ENCODE results near the gene DHX29. TPM values are rescaled to one million over a fixed set of nuclear protein-coding genes. Genes with fewer than 3 reads are reported as not detected.

The DHX29 gene
- polyA plus RNA-seq, 3 donors = 42.0 to 48.9 (median 48.6) TPM

GRCh38 chr5:55234121-55234700 is 73.3 kb downstream of the DHX29 start:
- no peak for DNase-seq (ENCODE audit: low read depth in 3 of 3, low spot score in 2 of 3)

DNA sequence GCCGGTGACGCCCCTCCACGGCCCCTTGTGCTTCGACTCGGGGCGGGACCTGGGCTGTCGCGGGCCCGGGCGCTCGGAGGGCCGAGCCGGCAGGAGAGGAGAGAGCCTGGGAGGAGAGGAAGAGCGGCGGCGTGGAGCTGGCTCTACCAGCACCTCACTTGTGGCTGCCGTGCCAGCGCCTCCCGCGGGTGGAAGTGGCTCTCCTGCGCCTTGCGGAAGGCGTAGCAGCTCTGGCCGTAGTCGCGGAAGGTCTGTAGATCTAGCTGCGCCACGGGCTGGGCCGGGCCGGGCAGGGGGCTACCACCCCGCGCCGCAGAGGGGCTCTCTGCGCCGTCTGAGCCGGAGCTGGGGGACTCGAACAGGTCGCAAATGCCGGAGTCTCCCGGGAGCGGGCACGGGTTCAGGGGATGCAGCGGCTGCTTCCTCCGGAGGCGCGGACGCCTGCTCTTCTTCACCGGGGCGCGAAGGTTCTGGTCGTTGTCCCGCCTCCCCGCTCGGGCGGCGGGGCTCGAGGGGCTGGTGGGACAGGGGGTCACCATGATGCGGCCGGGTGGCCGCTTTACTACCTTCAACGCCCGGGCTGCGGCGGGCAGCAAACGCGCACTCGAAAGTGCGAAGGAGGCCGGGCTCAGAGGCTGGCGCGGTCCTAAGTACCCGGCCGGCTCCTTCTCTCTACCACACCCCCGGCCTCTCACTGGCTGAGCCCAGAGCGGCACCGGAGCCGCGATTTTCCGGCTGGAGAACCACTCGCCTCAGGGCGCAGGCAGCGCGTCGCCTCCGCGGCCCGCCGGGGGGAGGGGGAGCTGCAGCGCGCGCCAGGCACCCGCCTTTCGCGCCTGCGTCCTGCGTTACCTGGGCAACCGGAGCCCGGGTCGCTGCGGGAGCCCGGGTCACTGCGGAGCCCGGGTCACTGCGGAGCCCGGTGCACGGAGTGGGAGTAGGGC is 74.2 kb downstream of the DHX29 start, which contains the start of gene CCNO:
Gene CCNO (minus strand): TSS at position 624 of the 944 bp plus-strand sequence. CDS start 85 bp downstream, at position 539.
- no peak for DNase-seq (ENCODE audit: low read depth in 3 of 3, low spot score in 2 of 3)

DNA sequence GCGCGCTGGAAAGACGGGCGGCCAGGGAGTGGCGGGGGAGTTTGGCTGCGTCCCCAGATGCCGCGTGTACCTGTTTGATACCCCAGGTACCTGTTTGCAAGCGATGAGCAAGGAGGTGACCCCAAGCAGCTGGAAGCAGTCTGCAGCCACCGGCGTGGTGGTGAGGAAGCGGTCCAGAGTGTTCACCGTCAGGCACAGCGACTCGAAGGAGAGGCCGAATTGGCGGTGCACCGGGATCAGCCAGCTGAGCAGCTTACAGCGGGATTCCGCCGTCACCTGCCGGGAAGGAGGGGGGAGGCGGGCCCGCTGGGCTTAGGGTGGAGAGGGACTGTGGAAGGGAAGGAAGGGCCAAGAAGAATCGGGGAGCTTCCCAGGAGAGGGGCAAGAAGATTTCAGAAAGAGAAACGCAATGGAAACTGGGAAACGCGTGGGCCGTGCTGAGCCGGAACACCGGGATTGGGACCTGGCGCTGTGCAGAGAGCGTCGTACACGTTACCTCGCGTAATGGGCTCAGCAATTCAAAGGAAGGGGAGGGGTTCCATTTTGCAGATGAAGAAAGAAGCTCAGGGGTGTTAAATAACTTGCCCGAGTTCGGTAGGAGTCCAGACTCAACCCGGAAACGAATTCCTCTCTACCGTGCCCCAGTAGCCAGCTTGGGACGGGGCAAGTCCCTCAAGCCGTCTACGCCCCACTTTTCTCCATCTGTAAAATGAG is 75.1 kb downstream of the DHX29 start:
- DNase-seq (ENCODE audit: low read depth in 3 of 3, low spot score in 2 of 3) = no peak

- no peak for DNase-seq (ENCODE audit: low read depth in 3 of 3, low spot score in 2 of 3)
These were observed 75.6 kb downstream of the DHX29 start for GRCh38 chr5:55231919-55232270.

DNA sequence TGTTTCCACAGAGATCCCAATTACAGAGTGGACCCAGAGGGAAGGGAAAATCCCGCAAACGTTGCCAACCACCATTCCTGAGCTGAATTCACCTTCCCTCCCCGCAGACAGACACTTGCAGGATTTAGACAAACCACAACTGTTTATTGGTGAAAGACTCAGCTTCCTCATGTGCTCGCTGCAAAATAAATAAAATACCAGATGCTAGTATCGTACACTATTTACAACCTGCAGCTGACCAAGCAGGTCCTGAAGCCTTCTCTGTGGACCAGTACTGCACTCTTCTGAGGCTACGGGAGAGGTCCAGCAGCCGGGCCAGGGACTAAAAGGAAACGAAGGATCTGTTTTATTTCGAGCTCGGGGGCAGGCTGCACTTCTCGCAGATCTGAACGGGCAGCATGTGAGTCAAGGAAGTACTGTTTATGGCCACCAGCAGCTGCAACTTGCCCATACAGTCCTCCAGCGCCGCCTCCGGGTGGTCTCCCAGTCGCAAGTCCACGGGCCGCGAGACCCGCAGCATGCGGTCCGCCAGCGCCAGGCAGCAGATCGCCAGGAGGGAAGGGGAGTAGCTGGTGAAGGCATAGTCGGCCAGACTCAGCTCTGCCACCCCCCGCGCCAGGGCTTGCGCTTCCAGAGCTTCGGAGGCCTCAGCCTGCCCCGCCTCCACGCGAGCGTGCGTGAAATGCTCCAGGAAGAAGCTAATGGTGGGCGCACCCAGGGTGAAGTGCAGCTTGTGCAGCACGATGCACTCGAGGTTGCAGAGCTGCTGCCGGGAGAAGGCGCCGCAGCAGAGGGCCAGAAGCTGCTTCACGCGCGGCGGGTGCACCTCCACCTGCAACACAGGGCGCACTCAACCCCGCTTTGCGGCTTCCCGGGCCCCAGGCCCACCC is 76.2 kb downstream of the DHX29 start:
- DNase-seq (ENCODE audit: low read depth in 3 of 3, low spot score in 2 of 3) = no peak

GRCh38 chr5:55230086-55230629 is 77.3 kb downstream of the DHX29 start:
- no peak for DNase-seq (ENCODE audit: low read depth in 3 of 3, low spot score in 2 of 3)

DNA sequence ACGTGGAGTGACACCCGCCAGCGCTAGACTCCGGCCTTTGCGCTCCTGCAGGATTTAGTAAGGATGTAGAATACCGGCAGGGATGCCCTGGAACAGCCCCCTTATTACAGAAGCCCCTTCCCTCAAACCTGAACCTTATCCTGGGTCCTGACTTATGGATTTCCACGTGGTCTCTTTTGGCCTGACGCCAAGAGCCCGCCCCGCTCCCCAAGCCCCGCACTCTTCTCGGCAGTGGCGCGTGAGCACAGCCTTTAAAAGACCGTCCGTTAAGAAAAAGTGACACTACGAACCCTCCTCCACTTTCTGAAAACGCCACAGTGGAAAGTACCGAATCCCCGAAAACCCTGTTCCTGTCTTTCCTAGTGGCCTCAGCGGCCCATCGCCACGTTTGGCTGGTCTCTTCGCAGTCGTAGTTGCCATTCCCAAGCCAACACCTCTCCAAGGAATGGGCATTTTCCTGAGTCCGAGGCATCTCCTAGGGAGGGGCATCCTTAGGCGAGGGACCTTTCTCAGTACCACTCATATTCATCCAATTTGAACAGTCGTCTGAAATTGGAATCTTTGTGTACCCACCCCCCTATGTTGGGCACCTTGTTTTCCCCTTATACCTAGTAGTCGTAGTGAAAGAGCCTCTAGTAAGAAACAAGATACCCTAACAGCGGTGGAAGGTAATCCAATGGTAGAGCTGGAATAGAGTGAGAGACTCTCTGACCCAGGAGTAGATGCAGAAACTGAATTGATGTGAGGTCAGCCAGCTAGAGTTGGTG is 79.6 kb downstream of the DHX29 start:
- DNase-seq (ENCODE audit: low read depth in 3 of 3, low spot score in 2 of 3) = no peak

- no peak for DNase-seq (ENCODE audit: low read depth in 3 of 3, low spot score in 2 of 3)
These were observed 80.4 kb downstream of the DHX29 start, which contains the start of gene MCIDAS for GRCh38 chr5:55226934-55227663. TSS of gene MCIDAS (minus strand) at chr5:55227315. CDS start at chr5:55227138, 177 bp downstream.

DNA sequence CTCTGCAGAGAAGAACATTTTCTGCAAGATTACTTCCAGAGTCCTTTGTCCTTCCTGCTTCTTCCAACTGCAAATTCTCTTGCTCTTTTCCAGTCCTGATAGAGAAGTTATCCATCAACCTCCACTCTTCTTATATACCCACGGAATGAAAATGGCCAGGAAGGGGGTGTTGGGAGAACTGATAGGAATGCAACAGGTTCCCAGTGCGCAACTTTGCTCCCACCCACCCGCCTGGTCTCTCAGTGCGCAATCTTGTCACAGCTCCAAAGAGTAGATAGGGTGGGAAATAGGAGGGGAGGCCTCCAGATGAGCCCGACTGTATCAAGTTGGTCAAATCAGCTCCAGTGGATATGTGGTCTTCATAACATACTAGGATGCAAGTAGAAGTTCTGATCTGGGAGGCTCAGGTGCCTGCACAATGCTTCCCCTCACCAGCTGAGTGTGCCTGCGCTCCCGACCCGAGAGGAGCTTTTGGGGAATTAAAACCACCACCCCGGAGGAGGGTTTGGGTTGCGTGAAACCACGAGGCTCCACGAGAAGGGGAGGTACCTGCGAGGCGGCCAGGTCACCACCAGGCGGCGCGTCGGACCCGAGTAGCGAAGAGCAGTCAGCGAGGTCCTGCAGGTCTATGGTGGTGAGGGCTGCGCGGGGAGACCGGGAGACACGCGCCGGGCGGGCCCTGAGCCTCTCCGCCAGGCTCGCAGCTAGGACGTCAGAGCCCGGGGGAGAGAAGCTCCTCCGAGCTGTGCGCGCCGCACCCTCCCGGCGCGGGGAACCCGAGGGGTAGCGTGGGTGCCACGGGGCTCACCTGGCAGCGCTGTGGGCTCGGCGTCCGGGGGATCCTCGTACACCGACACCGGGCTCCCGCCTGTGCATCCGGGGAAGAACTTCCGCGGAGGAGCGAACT is 81.2 kb downstream of the DHX29 start:
- no peak for DNase-seq (ENCODE audit: low read depth in 3 of 3, low spot score in 2 of 3)

DNA sequence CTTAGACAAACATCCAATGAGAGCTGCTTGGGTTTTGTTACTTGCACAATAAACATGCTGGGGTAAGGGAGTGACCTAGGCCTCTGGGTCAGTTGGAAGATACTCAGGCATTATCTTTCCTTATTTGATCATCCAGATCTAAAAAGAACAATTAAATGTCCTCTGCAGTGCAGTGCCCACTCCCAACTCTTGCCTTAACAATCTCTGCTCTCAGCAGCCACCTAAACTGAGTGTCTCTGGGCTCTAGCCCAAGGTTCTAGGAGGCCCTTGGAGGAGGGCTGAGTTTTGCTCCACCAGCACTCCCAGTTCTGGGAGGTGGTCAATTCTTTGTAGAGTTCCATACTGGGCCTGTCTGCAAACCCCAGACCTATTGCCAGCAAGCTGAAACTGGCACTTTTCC is 82.1 kb downstream of the DHX29 start:
- DNase-seq (ENCODE audit: low read depth in 3 of 3, low spot score in 2 of 3) = no peak

GRCh38 chr5:55223812-55224240 is 83.7 kb downstream of the DHX29 start:
- no peak for DNase-seq (ENCODE audit: low read depth in 3 of 3, low spot score in 2 of 3)

- no peak for DNase-seq (ENCODE audit: low read depth in 3 of 3, low spot score in 2 of 3)
These were observed 84.3 kb downstream of the DHX29 start for GRCh38 chr5:55222985-55223811.

GRCh38 chr5:55222092-55222984 is 85.2 kb downstream of the DHX29 start:
- DNase-seq (ENCODE audit: low read depth in 3 of 3, low spot score in 2 of 3) = no peak

- no peak for DNase-seq (ENCODE audit: low read depth in 3 of 3, low spot score in 2 of 3)
These were observed 86.9 kb downstream of the DHX29 start for GRCh38 chr5:55220433-55221185.

DNA sequence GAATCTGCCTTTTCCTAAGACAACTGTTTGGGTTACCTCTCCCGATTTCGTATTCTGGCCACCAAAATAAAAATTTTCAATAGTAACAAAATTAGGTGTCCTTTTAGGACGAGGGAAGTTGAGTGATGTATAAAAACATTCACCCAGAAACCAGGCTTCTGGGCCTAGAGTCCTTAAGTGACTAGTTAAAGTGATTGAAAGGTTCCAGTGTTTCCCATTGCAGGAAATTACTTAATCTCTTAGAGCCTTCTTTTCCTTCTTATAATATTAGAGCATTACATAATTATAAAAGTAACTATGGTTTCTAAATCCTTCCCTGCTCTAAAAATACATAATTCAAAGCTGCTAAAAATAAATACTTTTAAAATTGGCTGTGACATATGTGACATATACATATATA is 87.7 kb downstream of the DHX29 start:
- DNase-seq (ENCODE audit: low read depth in 3 of 3, low spot score in 2 of 3) = no peak
